Keratinocyte (primary cell): ENCODE results near the gene ABR. TPM values are rescaled to one million over a fixed set of nuclear protein-coding genes. Genes with fewer than 3 reads are reported as not detected.

ENCODE experiments used
- DNase-seq: peaks from one replicate; pipeline ENCODE4 v3.0.0-alpha.2; 2011; ENCODE audit warnings: low read depth, missing footprints, low spot score
- FAIRE-seq: peaks from 2 replicates; lab custom pipeline; 2011; peaks lifted over from hg19 to GRCh38; lab: Jason Lieb, UNC
- H2AFZ ChIP-seq: 2 replicates; pipeline ENCODE4 v1.6.0; 2012; ENCODE audit warnings: low read length, control low read depth, inconsistent platforms; ENCODE audit not compliant: control insufficient read depth
- H3K27ac ChIP-seq: 2 replicates; pipeline ENCODE4 v1.5.1; 2011; ENCODE audit warnings: low read length; ENCODE audit not compliant: control insufficient read depth, insufficient read depth
- H3K27me3 ChIP-seq: 3 replicates; pipeline ENCODE4 v1.6.0; 2011; ENCODE audit warnings: low read length; ENCODE audit not compliant: control insufficient read depth, insufficient read depth; ENCODE audit errors: extremely low read depth
- H3K36me3 ChIP-seq, 2 experiments: 2 replicates in 1 of 2; 3 replicates in 1 of 2; pipeline ENCODE4 v1.5.1; 2011; ENCODE audit warnings: low read length in 2 of 2, mild to moderate bottlenecking in 1 of 2; ENCODE audit not compliant: control insufficient read depth in 2 of 2, insufficient read depth in 2 of 2; ENCODE audit errors: extremely low read depth in 1 of 2
- H3K4me1 ChIP-seq: 3 replicates; pipeline ENCODE4 v1.5.1; 2011; ENCODE audit warnings: low read length; ENCODE audit not compliant: control insufficient read depth, insufficient read depth; ENCODE audit errors: extremely low read depth
- H3K4me2 ChIP-seq: 3 replicates; pipeline ENCODE4 v1.6.0; 2011; ENCODE audit warnings: low read depth, low read length; ENCODE audit not compliant: control insufficient read depth, insufficient read depth; ENCODE audit errors: extremely low read depth
- H3K4me3 ChIP-seq, 3 experiments: fragments of 200-600 bp in 1 of 3; sonication (generic) in 1 of 3; 2 replicates in 2 of 3; 3 replicates in 1 of 3; pipeline ENCODE4 v1.5.1; 2011 to 2016; ENCODE audit warnings: low read length in 3 of 3, mild to moderate bottlenecking in 3 of 3, control low read depth in 2 of 3, inconsistent platforms in 1 of 3, low read depth in 1 of 3, mixed read lengths in 1 of 3, mixed run types in 1 of 3, moderate library complexity in 1 of 3; ENCODE audit not compliant: control insufficient read depth in 2 of 3, insufficient read depth in 2 of 3; ENCODE audit errors: extremely low read depth in 1 of 3
- H3K79me2 ChIP-seq: 2 replicates; pipeline ENCODE4 v1.6.0; 2012; ENCODE audit warnings: low read length; ENCODE audit not compliant: control insufficient read depth, insufficient read depth
- H3K9ac ChIP-seq: 3 replicates; pipeline ENCODE4 v1.6.0; 2011; ENCODE audit warnings: low read length; ENCODE audit not compliant: control insufficient read depth, insufficient read depth; ENCODE audit errors: extremely low read depth
- H3K9me1 ChIP-seq: 3 replicates; pipeline ENCODE4 v1.6.0; 2011; ENCODE audit warnings: low read length; ENCODE audit not compliant: control insufficient read depth, insufficient read depth; ENCODE audit errors: extremely low read depth
- H3K9me3 ChIP-seq: 2 replicates; pipeline ENCODE4 v1.5.1; 2012; ENCODE audit warnings: low read depth, low read length; ENCODE audit not compliant: control insufficient read depth
- H4K20me1 ChIP-seq: 3 replicates; pipeline ENCODE4 v1.6.0; 2011; ENCODE audit warnings: low read length; ENCODE audit not compliant: control insufficient read depth, insufficient read depth; ENCODE audit errors: extremely low read depth
- CTCF ChIP-seq, 3 experiments: IDR thresholded peaks in 1 of 3; conservative IDR thresholded peaks in 1 of 3; optimal IDR thresholded peaks in 1 of 3; 2 replicates in 2 of 3; 3 replicates in 1 of 3; pipeline versions ENCODE3 to v1.5.1; 2011; ENCODE audit warnings: low read length in 3 of 3, mild to moderate bottlenecking in 3 of 3, moderate library complexity in 2 of 3, control low read depth in 1 of 3, inconsistent platforms in 1 of 3; ENCODE audit not compliant: insufficient read depth in 2 of 3; ENCODE audit errors: extremely low read depth in 1 of 3
- EZH2 ChIP-seq: IDR thresholded peaks from one replicate; pipeline ENCODE4 v1.6.1; 2012; ENCODE audit warnings: inconsistent platforms, mild to moderate bottlenecking, low read length, moderate library complexity
- dilution Hi-C: fragments of 300-500 bp; cut with MboI; formaldehyde crosslinking; loops from one replicate; pipeline ENCODE4 v1.7.0; 2020; ENCODE audit warnings: low sequenced_read_pairs; ENCODE audit not compliant: extremely low pct_ligation_motif_present
- polyA plus RNA-seq, 5 experiments: library from polyadenylated mRNA; depleted of rRNA in 3 of 5; stranded (reverse) in 3 of 5; stranded (forward) in 1 of 5; unstranded in 1 of 5; fragments of >200 nt; gene quantifications; 1 replicate in 1 of 5; 2 replicates in 3 of 5; 3 replicates in 1 of 5; pipeline versions ENCODE4 v1.2.1 to v1.2.3, GENCODE V29; 2011 to 2012; ENCODE audit warnings: missing spikeins in 2 of 5, low read depth in 1 of 5, low replicate concordance in 1 of 5

Gene ABR
- polyA plus RNA-seq, 1 donor (not counting 4 experiments of a cell fraction or from before 2014, with no cell fraction given), result 17.3 TPM

GRCh38 chr17:1147664-1148063, 32.1 kb downstream of the ABR start:
- H3K9me1 ChIP-seq, result no peaks in the 10 kb centered on the region
- no peaks in the 10 kb centered on the region for H3K36me3 ChIP-seq
- H3K27me3 ChIP-seq, result no peaks in the 10 kb centered on the region
- no peak overlapping the region for H2AFZ ChIP-seq
- dilution Hi-C loops, result no loop called here
- H3K9ac ChIP-seq, result no peak overlapping the region
- no peak overlapping the region for H3K4me3 ChIP-seq
- H3K4me2 ChIP-seq, result no peak overlapping the region
- peaks cover 4% of the 10 kb centered on the region for H3K4me1 ChIP-seq
- FAIRE-seq, result peak; percentile 88
- no peak for TF ChIP-seq EZH2
- TF ChIP-seq CTCF (optimal IDR thresholded peaks at IDR 0.05 in 1 of 3, IDR thresholded peaks at IDR 0.05 in 1 of 3, conservative IDR thresholded peaks at IDR 0.05 in 1 of 3; ENCODE audit: extremely low read depth in 1 of 3, insufficient read depth in 2 of 3, low read length in 3 of 3), result peak; percentile 83 to 90 (median 83)
- H3K27ac ChIP-seq, result no peak overlapping the region
- no peaks in the 10 kb centered on the region for H3K9me3 ChIP-seq
- H4K20me1 ChIP-seq, result no peaks in the 10 kb centered on the region
- peak; percentile 46 for DNase-seq
- no peaks in the 10 kb centered on the region for H3K79me2 ChIP-seq

GRCh38 chr17:1146561-1147265, 33.1 kb downstream of the ABR start:
- H4K20me1 ChIP-seq, result no peaks in the 10 kb centered on the region

More at GRCh38 chr17:1146561-1147265, 33.1 kb downstream of the ABR start:
- DNase-seq (no peak), FAIRE-seq (no peak)
- Histone ChIP-seq H3K9me1 (no peaks in the 10 kb centered on the region), H3K9ac (no peak overlapping the region), H3K27ac (no peak overlapping the region), H2AFZ (no peak overlapping the region), H3K27me3 (no peaks in the 10 kb centered on the region), H3K9me3 (no peaks in the 10 kb centered on the region), H3K79me2 (no peaks in the 10 kb centered on the region), H3K36me3 (no peaks in the 10 kb centered on the region), H3K4me1 (peaks cover 4% of the 10 kb centered on the region), H3K4me2 (no peak overlapping the region), H3K4me3 (no peak overlapping the region)
- dilution Hi-C loops, result no loop called here
- no peak for TF ChIP-seq CTCF (optimal IDR thresholded peaks at IDR 0.05 in 1 of 3, IDR thresholded peaks at IDR 0.05 in 1 of 3, conservative IDR thresholded peaks at IDR 0.05 in 1 of 3; ENCODE audit: extremely low read depth in 1 of 3, insufficient read depth in 2 of 3, low read length in 3 of 3)
- no peak for TF ChIP-seq EZH2
